Measurements from ENCODE around the gene FXYD1.

FXYD1 gene

DNA sequence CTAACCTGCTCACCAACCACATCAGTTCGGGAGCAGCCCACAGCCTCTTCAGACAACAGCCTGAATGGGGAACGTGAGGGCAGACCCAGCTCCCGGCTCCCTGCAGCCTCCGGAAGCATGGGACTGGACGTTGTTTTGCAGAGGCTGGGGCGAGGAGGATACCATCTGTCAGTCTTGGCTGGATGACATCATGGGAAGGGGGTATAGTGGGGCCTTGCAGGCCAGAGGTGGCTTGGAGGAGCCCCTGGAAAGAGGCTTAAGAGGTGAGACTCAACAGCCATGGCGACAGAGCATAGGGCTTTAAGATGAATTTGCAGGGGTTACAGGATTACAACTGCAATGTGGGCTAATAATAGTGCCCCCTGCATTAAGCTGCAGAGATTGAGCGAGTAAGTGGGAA, 21.5 kb upstream of the FXYD1 start:
- peak overlapping the region in 1 of 2 donors; percentile 54 for H3K27ac ChIP-seq
- DNase-seq (ENCODE audit: low spot score): no peak
- H3K4me3 ChIP-seq: no peak overlapping the region
- TF ChIP-seq, protein P1, sequence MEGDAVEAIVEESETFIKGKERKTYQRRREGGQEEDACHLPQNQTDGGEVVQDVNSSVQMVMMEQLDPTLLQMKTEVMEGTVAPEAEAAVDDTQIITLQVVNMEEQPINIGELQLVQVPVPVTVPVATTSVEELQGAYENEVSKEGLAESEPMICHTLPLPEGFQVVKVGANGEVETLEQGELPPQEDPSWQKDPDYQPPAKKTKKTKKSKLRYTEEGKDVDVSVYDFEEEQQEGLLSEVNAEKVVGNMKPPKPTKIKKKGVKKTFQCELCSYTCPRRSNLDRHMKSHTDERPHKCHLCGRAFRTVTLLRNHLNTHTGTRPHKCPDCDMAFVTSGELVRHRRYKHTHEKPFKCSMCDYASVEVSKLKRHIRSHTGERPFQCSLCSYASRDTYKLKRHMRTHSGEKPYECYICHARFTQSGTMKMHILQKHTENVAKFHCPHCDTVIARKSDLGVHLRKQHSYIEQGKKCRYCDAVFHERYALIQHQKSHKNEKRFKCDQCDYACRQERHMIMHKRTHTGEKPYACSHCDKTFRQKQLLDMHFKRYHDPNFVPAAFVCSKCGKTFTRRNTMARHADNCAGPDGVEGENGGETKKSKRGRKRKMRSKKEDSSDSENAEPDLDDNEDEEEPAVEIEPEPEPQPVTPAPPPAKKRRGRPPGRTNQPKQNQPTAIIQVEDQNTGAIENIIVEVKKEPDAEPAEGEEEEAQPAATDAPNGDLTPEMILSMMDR (IDR thresholded peaks at IDR 0.05): no peak

DNA sequence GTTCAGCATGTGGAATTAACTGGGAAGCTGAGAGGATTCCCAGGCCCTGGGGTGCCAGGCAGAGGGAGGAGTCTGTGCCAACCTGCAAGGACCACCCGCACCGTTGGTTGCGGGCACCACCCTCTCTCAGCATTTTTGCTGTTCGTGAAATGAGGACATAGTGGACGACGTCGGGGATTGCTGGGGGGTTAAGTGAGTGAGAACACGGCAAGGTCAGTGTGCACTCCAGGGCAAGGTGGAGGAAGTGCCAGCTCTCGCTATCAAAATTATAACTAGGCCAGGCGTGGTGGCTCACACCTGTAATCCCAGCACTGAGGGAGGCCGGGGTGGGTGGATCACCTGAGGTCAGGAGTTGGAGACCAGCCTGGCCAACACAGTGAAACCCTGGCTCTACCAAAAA, 20.8 kb upstream of the FXYD1 start:
- DNase-seq (ENCODE audit: low spot score): no peak
- Histone ChIP-seq H3K27ac (peak overlapping the region in 1 of 2 donors; percentile 2), H3K4me3 (no peak overlapping the region)
- TF ChIP-seq, protein P1 (IDR thresholded peaks at IDR 0.05): no peak

DNA sequence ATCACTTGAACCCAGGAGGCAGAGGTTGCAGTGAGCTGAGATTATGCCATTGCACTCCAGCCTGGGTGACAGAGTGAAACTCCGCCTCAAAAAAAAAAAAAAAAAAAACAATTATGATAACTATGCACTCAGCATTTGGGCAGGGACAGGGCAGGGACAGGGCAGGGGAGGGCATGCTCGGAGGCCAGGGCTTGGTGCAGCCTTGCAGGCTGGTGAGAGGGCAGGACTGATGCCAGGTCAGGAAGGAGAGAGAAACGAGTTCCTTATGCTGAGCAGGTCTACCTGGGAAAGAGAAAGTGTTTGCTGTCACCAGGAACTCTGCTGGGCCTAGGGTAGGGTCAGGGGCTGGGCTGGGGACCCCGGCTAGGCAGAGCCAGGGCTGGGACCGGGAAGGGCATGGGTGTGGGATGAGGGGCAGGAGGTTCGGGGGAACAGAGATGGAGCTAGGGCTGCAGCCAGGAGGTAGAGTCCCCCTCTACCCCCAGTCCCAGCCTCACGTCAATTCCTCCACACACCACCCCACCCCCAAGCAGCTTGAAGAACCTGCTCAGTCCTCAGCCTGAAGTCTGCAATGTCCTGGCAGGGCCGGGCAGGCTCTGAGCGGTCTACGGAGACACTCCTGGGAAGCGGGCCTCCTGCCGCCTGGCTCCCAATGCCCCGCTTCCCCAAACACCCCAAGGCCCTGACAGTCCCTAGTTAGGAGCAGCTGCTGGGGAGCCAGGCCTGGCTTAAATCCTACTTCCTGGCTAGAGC, 20.2 kb upstream of the FXYD1 start:
- DNase-seq (ENCODE audit: low spot score): no peak
- TF ChIP-seq, protein P1 (IDR thresholded peaks at IDR 0.05): no peak
- peak overlapping the region in 1 of 2 donors; percentile 45 for H3K27ac ChIP-seq
- no peak overlapping the region for H3K4me3 ChIP-seq

DNA sequence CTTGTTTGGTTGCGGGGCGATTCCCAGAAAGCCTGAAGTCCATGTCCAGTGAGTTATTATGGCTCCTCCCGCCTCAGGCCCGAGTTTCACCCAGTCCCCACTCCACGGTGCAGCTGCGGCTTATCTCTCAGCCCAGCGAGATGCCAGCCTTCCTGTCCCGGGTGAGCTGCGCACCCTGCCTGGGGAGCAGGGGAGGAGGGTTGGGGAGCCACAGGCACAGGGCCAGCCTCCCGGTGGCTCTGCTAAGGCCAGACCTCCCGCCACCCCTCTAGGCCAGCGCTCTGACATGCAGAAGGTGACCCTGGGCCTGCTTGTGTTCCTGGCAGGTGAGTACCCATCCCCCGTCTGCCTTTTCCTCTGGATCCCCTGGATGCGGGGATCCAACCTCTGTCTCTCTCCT, 19.5 kb upstream of the FXYD1 start:
- Histone ChIP-seq H3K4me3 (no peak overlapping the region), H3K27ac (peak overlapping the region in 1 of 2 donors; percentile 45)
- DNase-seq (ENCODE audit: low spot score): no peak
- TF ChIP-seq, protein P1 (IDR thresholded peaks at IDR 0.05): no peak

DNA sequence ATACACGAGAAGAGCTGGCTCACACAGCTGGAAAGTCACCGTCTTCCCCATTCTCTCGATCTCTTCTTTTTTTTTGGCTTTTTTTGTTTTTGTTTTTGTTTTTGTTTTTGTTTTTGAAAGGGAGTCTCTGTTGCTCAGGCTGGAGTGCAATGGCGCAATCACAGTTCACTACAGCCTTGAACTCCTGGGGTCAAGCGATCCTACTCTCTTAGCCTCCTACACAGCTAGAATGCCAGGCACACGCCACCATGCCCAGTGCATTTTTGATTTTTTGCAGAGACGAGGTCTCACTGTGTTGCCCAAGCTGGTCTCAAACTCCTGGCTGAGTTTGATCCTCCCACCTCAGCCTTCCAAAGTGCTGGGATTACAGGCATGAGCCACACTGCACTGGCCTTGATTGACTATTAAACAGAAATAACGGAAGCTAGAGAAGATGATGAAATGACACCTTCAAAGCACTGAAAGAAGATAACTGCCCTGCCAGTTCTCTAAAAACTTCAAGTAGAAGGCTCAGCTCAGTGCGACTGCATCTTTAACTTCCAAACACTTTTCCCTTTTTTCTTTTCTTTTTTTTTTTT, 19.0 kb upstream of the FXYD1 start:
- TF ChIP-seq, protein P1 (IDR thresholded peaks at IDR 0.05): no peak
- Histone ChIP-seq H3K27ac (no peak overlapping the region), H3K4me3 (no peak overlapping the region)
- DNase-seq (ENCODE audit: low spot score): no peak

DNA sequence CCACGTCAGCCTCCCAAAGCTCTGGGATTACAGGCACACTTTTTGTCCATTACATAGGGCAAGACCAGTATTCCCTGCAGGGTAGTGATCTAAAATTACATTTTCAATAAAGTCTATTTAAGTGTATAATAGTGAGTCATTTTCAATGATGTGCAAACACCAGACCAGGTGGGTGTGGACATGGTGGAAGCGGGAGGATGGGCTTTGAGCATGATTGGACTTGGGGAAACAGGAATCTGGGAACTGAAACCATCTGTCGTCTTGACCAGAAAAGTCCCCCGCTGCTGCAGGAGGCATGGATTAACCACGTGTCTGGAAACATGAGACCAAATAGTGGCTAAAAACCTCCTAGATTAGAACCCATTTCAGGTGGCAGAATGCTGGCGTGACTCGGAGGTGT, 18.1 kb upstream of the FXYD1 start:
- Histone ChIP-seq H3K27ac (peak overlapping the region in 1 of 2 donors; percentile 69), H3K4me3 (no peak overlapping the region)
- TF ChIP-seq, protein P1 (IDR thresholded peaks at IDR 0.05): no peak
- DNase-seq (ENCODE audit: low spot score): no peak

DNA sequence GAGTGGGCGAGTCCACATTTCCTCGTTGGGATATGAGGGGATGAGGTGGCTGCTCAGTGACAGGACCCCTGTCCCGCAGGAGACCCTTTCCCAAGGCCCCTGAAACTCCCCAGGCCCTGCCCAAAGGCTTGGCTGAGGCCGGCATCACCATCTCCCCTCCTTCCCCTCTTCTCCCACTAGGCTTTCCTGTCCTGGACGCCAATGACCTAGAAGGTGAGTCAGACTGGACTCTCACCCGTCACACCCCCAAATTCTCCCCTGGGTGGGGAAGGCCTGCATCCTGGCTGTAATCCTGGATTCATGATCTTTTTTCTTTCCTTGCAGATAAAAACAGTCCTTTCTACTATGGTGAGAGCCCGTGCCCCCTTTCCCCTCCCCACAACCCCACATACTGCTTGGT, 17.7 kb upstream of the FXYD1 start:
- DNase-seq (ENCODE audit: low spot score): no peak
- Histone ChIP-seq H3K27ac (peak overlapping the region in 1 of 2 donors; percentile 69), H3K4me3 (no peak overlapping the region)
- TF ChIP-seq, protein P1 (IDR thresholded peaks at IDR 0.05): no peak

Data from coronary artery (tissue), 2 donors.